IMR-90 (cell line): ENCODE results near the gene CLOCK. TPM values are rescaled to one million over a fixed set of nuclear protein-coding genes. Genes with fewer than 3 reads are reported as not detected.

Experiments used
- ATAC-seq: fragments of 200-7000 bp; cut with Tn5 transposase; 2 replicates; pipeline ENCODE4 v1.9.1; 2020; ENCODE audit warnings: low read depth, mild to moderate bottlenecking, moderate library complexity
- BruUV-seq: library from RNA; stranded (reverse); fragments of 400-500 nt; replicated peaks from 2 replicates; lab custom pipeline; 2021; lab: Mats Ljungman, UMichigan
- CTCF ChIA-PET: fragments of 300-600 bp; formaldehyde crosslinking; extraction: SDS; loops from one replicate; lab custom pipeline; 2021; ENCODE audit warnings: antibody characterized with exemption; lab: Yijun Ruan, JAX
- POLR2A ChIA-PET: fragments of 300-600 bp; sonication (Branson Sonifier 250); formaldehyde crosslinking; loops from one replicate; lab custom pipeline; 2022; ENCODE audit warnings: antibody characterized with exemption; ENCODE audit not compliant: unreplicated experiment; lab: Charles Lee
- DNase-seq: peaks from one replicate; pipeline ENCODE4 v3.0.0; 2013
- H2AFZ ChIP-seq: replicated peaks from 2 replicates; pipeline ENCODE3; 2013; ENCODE audit warnings: low read length, mild to moderate bottlenecking; ENCODE audit not compliant: poor library complexity
- H2AK5ac ChIP-seq: 2 replicates; pipeline ENCODE4 v1.6.1; 2013; ENCODE audit warnings: low read depth, low read length, inconsistent platforms
- H2AK9ac ChIP-seq: replicated peaks from 2 replicates; pipeline ENCODE3; 2013; ENCODE audit warnings: mild to moderate bottlenecking, low read depth, low read length, moderate library complexity; ENCODE audit not compliant: poor library complexity
- H2BK120ac ChIP-seq: 2 replicates; pipeline ENCODE4 v1.6.1; 2013; ENCODE audit warnings: low read depth, low read length, inconsistent platforms
- H2BK15ac ChIP-seq: 3 replicates; pipeline ENCODE4 v1.6.1; 2013; ENCODE audit warnings: low read depth, low read length, inconsistent platforms
- H2BK20ac ChIP-seq: 2 replicates; pipeline ENCODE4 v1.6.1; 2013; ENCODE audit warnings: low read depth, mild to moderate bottlenecking, inconsistent platforms, low read length, moderate library complexity
- H2BK5ac ChIP-seq: 2 replicates; pipeline ENCODE4 v1.6.1; 2013; ENCODE audit warnings: mild to moderate bottlenecking, low read depth, low read length, inconsistent platforms; ENCODE audit not compliant: poor library complexity, severe bottlenecking
- H3K14ac ChIP-seq: replicated peaks from 2 replicates; pipeline ENCODE4 v1.6.1; 2013; ENCODE audit warnings: low read depth, low read length, inconsistent platforms
- H3K18ac ChIP-seq: 2 replicates; pipeline ENCODE4 v1.6.1; 2013; ENCODE audit warnings: low read depth, low read length, control low read depth
- H3K23ac ChIP-seq: 2 replicates; pipeline ENCODE4 v1.6.1; 2013; ENCODE audit warnings: low read depth, low read length, inconsistent platforms
- H3K27ac ChIP-seq: 2 replicates; pipeline ENCODE4 v1.5.1; 2013; ENCODE audit warnings: mild to moderate bottlenecking, control low read depth, low read length; ENCODE audit not compliant: insufficient read depth
- H3K27me3 ChIP-seq: 2 replicates; pipeline ENCODE4 v1.6.1; 2013; ENCODE audit warnings: low read length; ENCODE audit not compliant: control insufficient read depth, insufficient read depth
- H3K36me3 ChIP-seq: 2 replicates; pipeline ENCODE4 v1.6.1; 2013; ENCODE audit warnings: low read length, mixed read lengths; ENCODE audit not compliant: control insufficient read depth, insufficient read depth
- H3K4ac ChIP-seq: 2 replicates; pipeline ENCODE4 v1.6.1; 2013; ENCODE audit warnings: low read depth, low read length, inconsistent platforms
- H3K4me1 ChIP-seq: 2 replicates; pipeline ENCODE4 v1.6.1; 2013; ENCODE audit warnings: low read length, mixed read lengths; ENCODE audit not compliant: control insufficient read depth, insufficient read depth
- H3K4me2 ChIP-seq: 2 replicates; pipeline ENCODE4 v1.6.1; 2013; ENCODE audit warnings: low read depth, mild to moderate bottlenecking, control low read depth, low read length, moderate library complexity
- H3K4me3 ChIP-seq: 2 replicates; pipeline ENCODE4 v1.5.1; 2013; ENCODE audit warnings: low read depth, mild to moderate bottlenecking, control low read depth, low read length, moderate library complexity; ENCODE audit not compliant: insufficient read depth
- H3K56ac ChIP-seq: 2 replicates; pipeline ENCODE4 v1.6.1; 2013; ENCODE audit warnings: low read length, inconsistent platforms; ENCODE audit not compliant: insufficient read depth; ENCODE audit errors: extremely low read depth
- H3K79me1 ChIP-seq, 2 experiments: 2 replicates each; pipeline ENCODE4 v1.6.1; 2013; ENCODE audit warnings: low read length in 2 of 2, inconsistent platforms in 1 of 2, low read depth in 1 of 2
- H3K9ac ChIP-seq: 2 replicates; pipeline ENCODE4 v1.6.1; 2013; ENCODE audit warnings: low read depth, low read length, control low read depth
- H3K9me1 ChIP-seq: 2 replicates; pipeline ENCODE4 v1.6.1; 2013; ENCODE audit warnings: low read length, inconsistent platforms; ENCODE audit not compliant: insufficient read depth
- H3K9me3 ChIP-seq: 2 replicates; pipeline ENCODE4 v1.6.1; 2013; ENCODE audit warnings: low read length; ENCODE audit not compliant: control insufficient read depth, insufficient read depth
- H4K20me1 ChIP-seq: 2 replicates; pipeline ENCODE4 v1.6.1; 2013; ENCODE audit warnings: low read length, inconsistent platforms; ENCODE audit not compliant: insufficient read depth
- H4K5ac ChIP-seq: 2 replicates; pipeline ENCODE4 v1.6.1; 2013; ENCODE audit warnings: mild to moderate bottlenecking, low read depth, low read length, control low read depth
- H4K8ac ChIP-seq, 2 experiments: 2 replicates each; pipeline ENCODE4 v1.6.1; 2013; ENCODE audit warnings: low read depth in 2 of 2, low read length in 2 of 2, control low read depth in 1 of 2, inconsistent platforms in 1 of 2
- H4K91ac ChIP-seq: 2 replicates; pipeline ENCODE4 v1.6.1; 2013; ENCODE audit warnings: low read depth, low read length, inconsistent platforms; ENCODE audit not compliant: insufficient read depth
- FOS ChIP-seq: fragments of 150-350 bp; IDR thresholded peaks from 2 replicates; pipeline ENCODE4 v1.6.1; 2016; ENCODE audit warnings: low read depth, low read length
- MAZ ChIP-seq: IDR thresholded peaks from 2 replicates; pipeline ENCODE4 v1.6.1; 2012; ENCODE audit warnings: low read depth, mild to moderate bottlenecking, low read length, improper control_type of control experiment, moderate library complexity, borderline replicate concordance
- WGBS, 2 experiments: methylation state at CpG; one replicate each; pipeline versions ENCODE4 v1.1.5 to v1.1.7; 2013; ENCODE audit warnings: missing lambda C conversion rate in 2 of 2; ENCODE audit not compliant: insufficient read length in 1 of 2; ENCODE audit errors: extremely low coverage in 2 of 2; 5-methylcytosine and 5-hydroxymethylcytosine counted together
- dilution Hi-C: fragments of 300-500 bp; cut with HindIII; formaldehyde crosslinking; loops from one replicate; pipeline ENCODE4 v1.14.3; 2018; ENCODE audit warnings: low sequenced_read_pairs; ENCODE audit not compliant: unreplicated experiment
- in situ Hi-C: fragments of 300-500 bp; cut with MboI; formaldehyde crosslinking; loops from 3 replicates; pipeline ENCODE4 v1.14.3; 2019; ENCODE audit warnings: low sequenced_read_pairs, inconsistent platforms, mixed read lengths
- intact Hi-C: fragments of 100-400 bp; cut with micrococcal nuclease; formaldehyde crosslinking; loops from 2 replicates; pipeline ENCODE4 v1.10.0; 2022
- polyA plus RNA-seq, 3 experiments: library from polyadenylated mRNA; depleted of rRNA; stranded (reverse); fragments of >200 nt; gene quantifications; 2 replicates each; pipeline ENCODE4 v1.2.3, GENCODE V29; 2012; ENCODE audit warnings: low replicate concordance in 1 of 3
- total RNA-seq: library from RNA; depleted of rRNA; stranded (reverse); fragments of >200 nt; gene quantifications from 2 replicates; pipeline ENCODE4 v1.2.3, GENCODE V29; 2012

CLOCK gene
- total and polyA plus RNA-seq, 2 of the 4 experiments (the other 2 are of a cell fraction), result 7.3 to 53.4 TPM

- Histone ChIP-seq H2BK20ac (no peak overlapping the region), H3K4me3 (no peak overlapping the region), H3K56ac (no peak overlapping the region), H3K4me1 (no peaks in the 10 kb centered on the region; the same call in 1 of the 2 replicates), H4K91ac (no peak overlapping the region), H3K4me2 (no peak overlapping the region), H2BK15ac (no peak overlapping the region), H3K23ac (no peak overlapping the region), H3K14ac (0 out of 2 replicates have a peak overlapping the region, but pooled peaks have one; percentile 14), H3K36me3 (0 out of 2 replicates have a peak, but pooled peaks cover 1% of the 10 kb centered on the region), H3K27me3 (no peaks in the 10 kb centered on the region), H4K8ac (no peak overlapping the region), H3K27ac (no peak overlapping the region), H2BK120ac (no peak overlapping the region), H2AK5ac (no peak overlapping the region), H4K20me1 (no peaks in the 10 kb centered on the region), H3K9me3 (no peaks in the 10 kb centered on the region), H3K4ac (no peak overlapping the region), H3K79me1 (0 out of 4 replicates have a peak, but pooled peaks cover 0 to 5% of the 10 kb centered on the region in 2 experiments), H2BK5ac (no peak overlapping the region), H3K9ac (no peak overlapping the region), H3K9me1 (no peaks in the 10 kb centered on the region), H3K18ac (no peak overlapping the region), H2AFZ (no peak overlapping the region), H4K5ac (no peak overlapping the region), H2AK9ac (no peak overlapping the region)
- peak; percentile 46 for DNase-seq
- TF ChIP-seq FOS (peak; percentile 57; the same call in 1 of the 2 replicates), MAZ (no peak)
- dilution Hi-C loops, result no loop called here
- WGBS, 2 experiments, result no CpG with 5 or more reads among the region's 5 CpGs
- ChIA-PET CTCF (no interaction called here), POLR2A (interaction anchor here (0.6 kb wide), 1 partner anchor 45 kb away, joined by 3 read pairs; no protein-coding TSS in a partner anchor)
- intact Hi-C loops, result no loop called here
- in situ Hi-C loops, result no loop called here
- peak; percentile 79 for ATAC-seq
- no TSS peak for BruUV-seq
Measured at GRCh38 chr4:55458164-55458563, 88.5 kb downstream of the CLOCK start.
